Stomach (tissue), 4 donors: ENCODE measurements around the gene ADI1.

Experiments
- EP300 ChIP-seq: sonication (generic); formaldehyde crosslinking; IDR thresholded peaks from one replicate; pipeline ENCODE4 v1.6.1; 2017; ENCODE audit warnings: antibody characterized with exemption
- POLR2AphosphoS5 ChIP-seq, 3 donors: sonication (generic); formaldehyde crosslinking; IDR thresholded peaks; one replicate each; pipeline ENCODE4 v1.6.1; 2016; ENCODE audit warnings: antibody characterized with exemption in 3 of 3
- TF ChIP-seq, protein P1 (sequence below), 7 experiments: fragments of 450-650 bp in 4 of 7; fragments of 200-600 bp in 3 of 7; sonication (generic) in 3 of 7; IDR thresholded peaks; one replicate each; pipeline ENCODE4 v1.5.1; 2016 to 2019; ENCODE audit warnings: antibody characterized with exemption in 7 of 7, control low read depth in 2 of 7, mild to moderate bottlenecking in 1 of 7

DNA sequence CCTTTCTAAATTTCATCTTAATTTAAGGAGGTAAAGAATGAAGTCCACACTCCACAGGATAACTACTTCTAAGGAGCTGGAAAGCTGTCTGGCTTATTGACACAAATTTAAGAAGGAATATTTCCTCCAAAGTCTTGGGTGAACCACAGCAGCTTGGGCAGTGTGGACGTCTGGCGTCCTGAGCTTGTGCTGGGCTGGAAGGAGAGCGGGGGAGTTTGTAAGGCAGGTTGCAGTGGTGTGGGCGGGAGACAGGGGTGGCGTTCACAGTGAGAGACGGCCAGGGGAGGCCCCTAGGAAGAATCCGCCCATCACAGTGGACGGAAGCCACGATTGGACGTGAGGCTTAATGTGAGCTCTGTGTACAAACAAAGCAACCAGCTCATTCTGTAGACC is 25.7 kb downstream of the ADI1 start:
- TF ChIP-seq POLR2AphosphoS5 (IDR thresholded peaks at IDR 0.05), result no peak
- TF ChIP-seq, protein P1, sequence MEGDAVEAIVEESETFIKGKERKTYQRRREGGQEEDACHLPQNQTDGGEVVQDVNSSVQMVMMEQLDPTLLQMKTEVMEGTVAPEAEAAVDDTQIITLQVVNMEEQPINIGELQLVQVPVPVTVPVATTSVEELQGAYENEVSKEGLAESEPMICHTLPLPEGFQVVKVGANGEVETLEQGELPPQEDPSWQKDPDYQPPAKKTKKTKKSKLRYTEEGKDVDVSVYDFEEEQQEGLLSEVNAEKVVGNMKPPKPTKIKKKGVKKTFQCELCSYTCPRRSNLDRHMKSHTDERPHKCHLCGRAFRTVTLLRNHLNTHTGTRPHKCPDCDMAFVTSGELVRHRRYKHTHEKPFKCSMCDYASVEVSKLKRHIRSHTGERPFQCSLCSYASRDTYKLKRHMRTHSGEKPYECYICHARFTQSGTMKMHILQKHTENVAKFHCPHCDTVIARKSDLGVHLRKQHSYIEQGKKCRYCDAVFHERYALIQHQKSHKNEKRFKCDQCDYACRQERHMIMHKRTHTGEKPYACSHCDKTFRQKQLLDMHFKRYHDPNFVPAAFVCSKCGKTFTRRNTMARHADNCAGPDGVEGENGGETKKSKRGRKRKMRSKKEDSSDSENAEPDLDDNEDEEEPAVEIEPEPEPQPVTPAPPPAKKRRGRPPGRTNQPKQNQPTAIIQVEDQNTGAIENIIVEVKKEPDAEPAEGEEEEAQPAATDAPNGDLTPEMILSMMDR (IDR thresholded peaks at IDR 0.05), result no peak
- no peak for TF ChIP-seq EP300
